C4-2B (cell line): ENCODE data around the gene TXNRD1.

Source experiments
- H3K27ac ChIP-seq: fragments of 450-650 bp; 2 replicates; pipeline ENCODE4 v1.5.1; 2017
- ZFX ChIP-seq: fragments of 450-650 bp; IDR thresholded peaks from 2 replicates; pipeline ENCODE4 v1.6.1; 2017
- TF ChIP-seq, protein P1 (sequence below): fragments of 450-650 bp; conservative IDR thresholded peaks from 2 replicates; pipeline ENCODE4 v1.5.1; 2017; ENCODE audit warnings: mild to moderate bottlenecking

Gene TXNRD1

DNA sequence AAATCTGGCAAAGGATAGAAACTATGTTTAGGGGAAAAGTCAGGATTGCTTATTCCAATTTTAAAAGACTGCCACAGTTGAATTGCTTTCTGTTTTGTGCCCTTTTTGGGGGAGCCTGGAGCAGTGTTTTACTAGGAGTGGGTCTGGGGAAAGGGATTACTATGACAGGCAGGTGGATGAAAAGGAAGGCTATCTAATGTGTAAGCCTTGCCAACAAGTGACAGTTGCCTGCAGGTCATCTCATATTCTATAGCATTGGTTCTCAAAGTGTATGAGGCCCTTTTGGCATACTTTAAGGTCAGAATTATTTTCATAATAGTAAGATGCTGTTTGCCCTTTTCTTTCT lies 92.0 kb downstream of the TXNRD1 start:
- H3K27ac ChIP-seq = no peak overlapping the region
- no peak for TF ChIP-seq ZFX
- TF ChIP-seq, protein P1, sequence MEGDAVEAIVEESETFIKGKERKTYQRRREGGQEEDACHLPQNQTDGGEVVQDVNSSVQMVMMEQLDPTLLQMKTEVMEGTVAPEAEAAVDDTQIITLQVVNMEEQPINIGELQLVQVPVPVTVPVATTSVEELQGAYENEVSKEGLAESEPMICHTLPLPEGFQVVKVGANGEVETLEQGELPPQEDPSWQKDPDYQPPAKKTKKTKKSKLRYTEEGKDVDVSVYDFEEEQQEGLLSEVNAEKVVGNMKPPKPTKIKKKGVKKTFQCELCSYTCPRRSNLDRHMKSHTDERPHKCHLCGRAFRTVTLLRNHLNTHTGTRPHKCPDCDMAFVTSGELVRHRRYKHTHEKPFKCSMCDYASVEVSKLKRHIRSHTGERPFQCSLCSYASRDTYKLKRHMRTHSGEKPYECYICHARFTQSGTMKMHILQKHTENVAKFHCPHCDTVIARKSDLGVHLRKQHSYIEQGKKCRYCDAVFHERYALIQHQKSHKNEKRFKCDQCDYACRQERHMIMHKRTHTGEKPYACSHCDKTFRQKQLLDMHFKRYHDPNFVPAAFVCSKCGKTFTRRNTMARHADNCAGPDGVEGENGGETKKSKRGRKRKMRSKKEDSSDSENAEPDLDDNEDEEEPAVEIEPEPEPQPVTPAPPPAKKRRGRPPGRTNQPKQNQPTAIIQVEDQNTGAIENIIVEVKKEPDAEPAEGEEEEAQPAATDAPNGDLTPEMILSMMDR = no peak

DNA sequence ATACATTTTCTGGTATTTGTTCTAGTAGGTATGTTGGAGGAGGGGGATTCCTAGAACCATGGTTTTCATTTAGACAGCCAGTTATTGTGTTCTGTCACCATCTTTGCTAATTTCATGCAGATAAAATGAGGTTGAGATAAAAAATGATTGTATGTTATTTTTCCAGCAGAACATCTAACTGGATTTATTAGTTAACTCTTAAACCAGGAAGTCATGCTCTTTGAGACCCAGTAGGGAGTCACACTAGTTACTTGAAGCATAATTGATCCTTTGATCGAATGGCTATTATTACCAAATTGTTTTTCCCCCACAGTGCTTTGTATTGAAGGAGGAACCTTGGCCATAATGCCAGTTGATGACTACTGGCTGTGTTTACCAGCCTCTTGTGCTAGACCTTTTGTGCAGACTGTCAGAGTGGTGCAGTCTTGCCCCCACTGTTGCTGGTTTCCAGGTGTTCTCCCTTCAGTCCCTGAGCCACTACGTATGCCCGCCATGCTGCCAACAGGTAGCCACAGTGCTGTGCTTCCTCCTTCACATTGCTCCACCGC lies 93.9 kb downstream of the TXNRD1 start:
- TF ChIP-seq ZFX = no peak
- TF ChIP-seq, protein P1 = no peak
- H3K27ac ChIP-seq = no peak overlapping the region

DNA sequence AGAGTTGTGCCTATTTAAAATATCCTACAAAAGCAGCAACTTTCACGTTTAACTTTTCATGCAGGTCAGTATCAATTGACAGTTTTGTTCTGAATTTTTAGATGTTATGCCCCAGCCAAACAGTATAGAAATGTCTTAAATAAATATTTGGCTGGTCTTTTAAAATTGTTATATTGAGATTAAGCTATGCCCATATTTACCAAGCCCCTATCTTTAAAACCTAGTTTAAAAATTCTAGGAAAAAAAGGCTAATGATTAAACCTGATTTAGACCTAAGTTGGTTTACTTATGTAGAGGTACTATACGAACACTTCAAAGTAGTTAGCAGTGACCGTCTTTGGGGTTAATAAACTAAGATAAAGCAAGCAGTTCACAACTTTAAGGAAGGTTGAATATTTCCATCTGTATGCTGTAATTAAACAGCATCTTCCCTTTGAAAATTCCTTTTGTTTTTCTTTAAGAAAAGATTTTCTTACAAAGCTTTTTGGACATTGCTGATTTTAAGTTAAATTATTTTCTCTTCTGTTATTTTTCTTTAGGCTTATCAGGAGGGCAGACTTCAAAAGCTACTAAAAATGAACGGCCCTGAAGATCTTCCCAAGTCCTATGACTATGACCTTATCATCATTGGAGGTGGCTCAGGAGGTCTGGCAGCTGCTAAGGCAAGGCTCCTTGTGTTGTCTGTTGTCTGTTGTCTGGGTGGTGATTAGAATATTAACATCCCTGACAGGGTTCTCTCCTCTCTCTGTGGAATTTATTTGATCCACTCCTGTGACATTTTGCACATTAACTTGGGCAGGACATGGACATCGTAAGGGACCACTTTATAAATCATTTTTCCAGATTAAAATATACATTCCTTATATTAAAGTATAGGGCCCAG lies 95.4 kb downstream of the TXNRD1 start:
- no peak overlapping the region for H3K27ac ChIP-seq
- TF ChIP-seq, protein P1 = no peak
- TF ChIP-seq ZFX = no peak

DNA sequence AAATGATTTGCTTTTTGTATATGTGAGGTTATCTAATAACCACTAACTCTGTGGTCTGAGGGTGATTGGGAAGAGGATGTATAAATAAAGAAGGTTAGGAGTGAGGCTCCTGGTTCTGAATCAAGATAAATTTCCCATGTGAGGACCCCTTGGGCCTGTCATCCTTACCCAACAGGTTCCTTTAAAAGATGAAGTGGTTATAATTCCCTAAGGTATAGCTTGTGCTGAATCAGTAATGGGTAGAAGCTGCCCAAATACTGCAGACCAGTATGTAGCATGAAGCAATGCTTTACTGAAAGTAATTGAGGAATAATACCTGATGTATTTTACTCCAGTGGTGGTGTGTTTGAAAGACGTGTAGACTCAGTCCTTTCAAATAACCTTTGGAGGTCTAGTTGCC lies 96.6 kb downstream of the TXNRD1 start:
- TF ChIP-seq ZFX = no peak
- TF ChIP-seq, protein P1 = no peak
- H3K27ac ChIP-seq = no peak overlapping the region

- TF ChIP-seq, protein P1 = no peak
- no peak for TF ChIP-seq ZFX
- no peak overlapping the region for H3K27ac ChIP-seq
Observed at GRCh38 chr12:104312654-104313053, 97.1 kb downstream of the TXNRD1 start.

GRCh38 chr12:104313568-104314241 lies 98.1 kb downstream of the TXNRD1 start:
- H3K27ac ChIP-seq = no peak overlapping the region
- no peak for TF ChIP-seq ZFX
- TF ChIP-seq, protein P1 = no peak

DNA sequence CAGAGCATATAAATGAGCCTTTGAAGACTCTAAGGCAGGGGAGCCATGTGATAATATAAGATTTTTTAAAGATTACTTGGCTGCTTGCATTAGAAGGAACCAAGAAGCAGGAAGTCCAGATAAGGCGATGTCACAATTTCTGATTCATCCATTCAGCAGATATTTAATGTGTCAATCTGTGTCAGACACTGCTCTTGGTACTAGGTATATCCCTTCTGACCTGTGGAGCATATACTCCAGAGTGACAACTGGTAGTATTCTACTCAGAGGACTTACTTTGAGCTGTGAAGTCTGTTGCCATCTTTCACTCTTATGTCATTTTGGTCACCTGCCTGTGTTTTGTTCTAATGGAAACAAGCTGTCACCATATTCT lies 98.6 kb downstream of the TXNRD1 start:
- H3K27ac ChIP-seq = no peak overlapping the region
- TF ChIP-seq, protein P1 = no peak
- no peak for TF ChIP-seq ZFX
